Astrocyte (in vitro differentiated cells and primary cell): ENCODE results near the gene ARHGAP6. TPM values are rescaled to one million over a fixed set of nuclear protein-coding genes. Genes with fewer than 3 reads are reported as not detected.
A peak's percentile ranks its signal among the peaks of the same experiment; 100 is the strongest.

ENCODE experiments used
- DNase-seq: peaks from one replicate; pipeline ENCODE4 v3.0.0-alpha.2; 2010; ENCODE audit warnings: low read depth
- FAIRE-seq: peaks from 2 replicates; lab custom pipeline; 2011; peaks lifted over from hg19 to GRCh38; lab: Jason Lieb, UNC
- H2AFZ ChIP-seq: 2 replicates; pipeline ENCODE4 v1.6.0; 2012; ENCODE audit warnings: low read depth, low read length, inconsistent platforms
- H3K27ac ChIP-seq: 2 replicates; pipeline ENCODE4 v1.5.1; 2011; ENCODE audit warnings: low read depth, low read length, inconsistent platforms
- H3K27me3 ChIP-seq: 2 replicates; pipeline ENCODE4 v1.6.0; 2011; ENCODE audit warnings: low read length, inconsistent platforms; ENCODE audit not compliant: insufficient read depth
- H3K36me3 ChIP-seq: 2 replicates; pipeline ENCODE4 v1.5.1; 2011; ENCODE audit warnings: low read length, inconsistent platforms; ENCODE audit not compliant: insufficient read depth
- H3K4me1 ChIP-seq: 2 replicates; pipeline ENCODE4 v1.5.1; 2011; ENCODE audit warnings: low read length, inconsistent platforms; ENCODE audit not compliant: insufficient read depth
- H3K4me2 ChIP-seq: 2 replicates; pipeline ENCODE4 v1.6.0; 2012; ENCODE audit warnings: low read length, inconsistent platforms
- H3K4me3 ChIP-seq: 2 replicates; pipeline ENCODE4 v1.5.1; 2011; ENCODE audit warnings: low read depth, mild to moderate bottlenecking, low read length, inconsistent platforms; ENCODE audit not compliant: insufficient read depth
- H3K79me2 ChIP-seq: 2 replicates; pipeline ENCODE4 v1.6.0; 2012; ENCODE audit warnings: mild to moderate bottlenecking, low read length, inconsistent platforms; ENCODE audit not compliant: insufficient read depth
- H3K9ac ChIP-seq: 2 replicates; pipeline ENCODE4 v1.6.0; 2012; ENCODE audit warnings: mild to moderate bottlenecking, low read length, inconsistent platforms
- H3K9me3 ChIP-seq: 2 replicates; pipeline ENCODE4 v1.5.1; 2012; ENCODE audit warnings: low read depth, mild to moderate bottlenecking, low read length, inconsistent platforms; ENCODE audit not compliant: insufficient read depth
- H4K20me1 ChIP-seq: 2 replicates; pipeline ENCODE4 v1.6.0; 2012; ENCODE audit warnings: low read length, inconsistent platforms; ENCODE audit not compliant: insufficient read depth
- H3K27ac Mint-ChIP-seq: one replicate; pipeline ENCODE4 v1.8.0; 2021; ENCODE audit warnings: mild to moderate bottlenecking, mixed read lengths; ENCODE audit not compliant: unreplicated experiment
- H3K27me3 Mint-ChIP-seq: one replicate; pipeline ENCODE4 v1.8.0; 2021; ENCODE audit warnings: low read depth, mixed read lengths; ENCODE audit not compliant: unreplicated experiment
- H3K36me3 Mint-ChIP-seq: one replicate; pipeline ENCODE4 v1.8.0; 2021; ENCODE audit warnings: low read depth, mixed read lengths; ENCODE audit not compliant: unreplicated experiment
- H3K4me1 Mint-ChIP-seq: one replicate; pipeline ENCODE4 v1.8.0; 2021; ENCODE audit warnings: low read depth, mixed read lengths; ENCODE audit not compliant: unreplicated experiment
- H3K4me3 Mint-ChIP-seq: one replicate; pipeline ENCODE4 v1.8.0; 2021; ENCODE audit warnings: mild to moderate bottlenecking, moderate library complexity, mixed read lengths; ENCODE audit not compliant: unreplicated experiment
- H3K9me3 Mint-ChIP-seq: one replicate; pipeline ENCODE4 v1.8.0; 2021; ENCODE audit warnings: mild to moderate bottlenecking, mixed read lengths; ENCODE audit not compliant: unreplicated experiment
- CTCF ChIP-seq: IDR thresholded peaks from 2 replicates; pipeline ENCODE4 v1.5.1; 2011; ENCODE audit warnings: low read depth, mild to moderate bottlenecking, inconsistent platforms, low read length, moderate library complexity; ENCODE audit not compliant: insufficient read depth
- EZH2 ChIP-seq: IDR thresholded peaks from 2 replicates; pipeline ENCODE4 v1.6.1; 2012; ENCODE audit warnings: mild to moderate bottlenecking, low read length, inconsistent platforms; ENCODE audit not compliant: insufficient read depth
- total RNA-seq: library from RNA; stranded (reverse); gene quantifications from 2 replicates; pipeline ENCODE4 v1.2.1, GENCODE V29; 2021

ARHGAP6 gene
- total RNA-seq, 1 donor from 2014 or later: 0.30 TPM

GRCh38 chrX:11462136-11462535, 203.6 kb downstream of the ARHGAP6 start:
- Histone ChIP-seq H3K36me3 (no peaks in the 10 kb centered on the region), H3K4me2 (peak overlapping the region; percentile 44), H4K20me1 (no peaks in the 10 kb centered on the region), H3K79me2 (no peaks in the 10 kb centered on the region), H3K4me1 (peaks cover 9% of the 10 kb centered on the region), H3K4me3 (no peak overlapping the region), H3K9ac (no peak overlapping the region), H2AFZ (no peak overlapping the region), H3K27me3 (no peaks in the 10 kb centered on the region), H3K27ac (peak overlapping the region; percentile 6), H3K9me3 (no peaks in the 10 kb centered on the region)
- Mint-ChIP-seq H3K27ac (no peak overlapping the region), H3K4me3 (no peak overlapping the region), H3K9me3 (no peaks in the 10 kb centered on the region), H3K4me1 (peaks cover 9% of the 10 kb centered on the region), H3K27me3 (no peaks in the 10 kb centered on the region), H3K36me3 (no peaks in the 10 kb centered on the region)
- DNase-seq (no peak), FAIRE-seq (no peak)
- TF ChIP-seq CTCF (no peak), EZH2 (no peak)

- H3K27me3 Mint-ChIP-seq: no peaks in the 10 kb centered on the region
- no peaks in the 10 kb centered on the region for H3K9me3 Mint-ChIP-seq
- peak; percentile 99 for FAIRE-seq
- peak overlapping the region; percentile 6 for H3K27ac ChIP-seq
- TF ChIP-seq CTCF (no peak), EZH2 (no peak)
- peak; percentile 56 for DNase-seq
- H3K9ac ChIP-seq: no peak overlapping the region
- H3K36me3 ChIP-seq: no peaks in the 10 kb centered on the region
- H3K9me3 ChIP-seq: no peaks in the 10 kb centered on the region
- peak overlapping the region; percentile 44 for H3K4me2 ChIP-seq
- H2AFZ ChIP-seq: no peak overlapping the region
- H3K27me3 ChIP-seq: no peaks in the 10 kb centered on the region
- no peak overlapping the region for H3K4me3 ChIP-seq
- H3K4me1 Mint-ChIP-seq: peaks cover 9% of the 10 kb centered on the region
- H3K4me3 Mint-ChIP-seq: no peak overlapping the region
- no peak overlapping the region for H3K27ac Mint-ChIP-seq
- H4K20me1 ChIP-seq: no peaks in the 10 kb centered on the region
- H3K4me1 ChIP-seq: peaks cover 9% of the 10 kb centered on the region
- no peaks in the 10 kb centered on the region for H3K79me2 ChIP-seq
- H3K36me3 Mint-ChIP-seq: no peaks in the 10 kb centered on the region
Measured at GRCh38 chrX:11461201-11462001, 204.3 kb downstream of the ARHGAP6 start.

- no peak overlapping the region for H3K4me3 Mint-ChIP-seq
- Histone ChIP-seq H3K9me3 (no peaks in the 10 kb centered on the region), H3K36me3 (no peaks in the 10 kb centered on the region), H3K4me2 (no peak overlapping the region), H3K4me3 (no peak overlapping the region), H3K27me3 (no peaks in the 10 kb centered on the region), H3K79me2 (no peaks in the 10 kb centered on the region), H3K4me1 (peaks cover 9% of the 10 kb centered on the region), H2AFZ (no peak overlapping the region), H3K9ac (no peak overlapping the region), H3K27ac (no peak overlapping the region), H4K20me1 (no peaks in the 10 kb centered on the region)
- H3K27ac Mint-ChIP-seq: no peak overlapping the region
- peak; percentile 3 for TF ChIP-seq CTCF
- TF ChIP-seq EZH2: no peak
- DNase-seq (no peak), FAIRE-seq (peak; percentile 43)
- H3K36me3 Mint-ChIP-seq: no peaks in the 10 kb centered on the region
- peaks cover 6% of the 10 kb centered on the region for H3K4me1 Mint-ChIP-seq
- H3K27me3 Mint-ChIP-seq: no peaks in the 10 kb centered on the region
- H3K9me3 Mint-ChIP-seq: no peaks in the 10 kb centered on the region
Measured at GRCh38 chrX:11460347-11460746, 205.4 kb downstream of the ARHGAP6 start.
